Body of pancreas (tissue), 4 donors: ENCODE results near the gene DTL.

Experiments used
- CTCF ChIP-seq, 7 experiments: fragments of 450-650 bp in 4 of 7; fragments of 200-600 bp in 3 of 7; sonication (generic) in 3 of 7; IDR thresholded peaks; one replicate each; pipeline ENCODE4 v1.5.1; 2016 to 2019; ENCODE audit warnings: antibody characterized with exemption in 7 of 7
- POLR2A ChIP-seq, 3 donors: fragments of 450-650 bp; IDR thresholded peaks; one replicate each; pipeline ENCODE4 v1.6.1; 2016; ENCODE audit warnings: antibody characterized with exemption in 3 of 3, mild to moderate bottlenecking in 2 of 3

- TF ChIP-seq CTCF (IDR thresholded peaks at IDR 0.05) (no peak), POLR2A (IDR thresholded peaks at IDR 0.05) (no peak)
Observed at GRCh38 chr1:212074313-212074712, 38.8 kb downstream of the DTL start.
